Fibroblast of lung (primary cell): ENCODE measurements around the gene MAP3K6.

Experiments used
- CTCF ChIP-seq, 2 donors: IDR thresholded peaks in 1 of 2; conservative IDR thresholded peaks in 1 of 2; 1 replicate in 1 of 2; 2 replicates in 1 of 2; pipeline ENCODE4 v1.5.1; 2011 to 2012; ENCODE audit warnings: low read length in 2 of 2, control low read depth in 1 of 2, inconsistent platforms in 1 of 2, low read depth in 1 of 2, mild to moderate bottlenecking in 1 of 2
- EZH2 ChIP-seq: IDR thresholded peaks from 2 replicates; pipeline ENCODE4 v1.5.1; 2012; ENCODE audit warnings: low read length, control low read depth, mild to moderate bottlenecking; ENCODE audit errors: missing control alignments

- no peak for TF ChIP-seq CTCF (conservative IDR thresholded peaks at IDR 0.05 in 1 of 2, IDR thresholded peaks at IDR 0.05 in 1 of 2; ENCODE audit: low read depth in 1 of 2, low read length in 2 of 2)
- no peak for TF ChIP-seq EZH2
Measured at GRCh38 chr1:27322569-27323240, 44.1 kb downstream of the MAP3K6 start.
